Hepatocyte (in vitro differentiated cells): ENCODE measurements around the gene FUT1. TPM values are rescaled to one million over a fixed set of nuclear protein-coding genes. Genes with fewer than 3 reads are reported as not detected.
A peak's percentile ranks its signal among the peaks of the same experiment; 100 is the strongest.

ENCODE experiments used
- DNase-seq: peaks from one replicate; pipeline ENCODE4 v3.0.0-alpha.2; 2016; ENCODE audit warnings: low spot score
- H2AFZ ChIP-seq: fragments of 200-600 bp; sonication (generic); 2 replicates; pipeline ENCODE4 v1.6.0; 2016; ENCODE audit warnings: antibody characterized with exemption, mild to moderate bottlenecking
- H3K27ac ChIP-seq: fragments of 200-600 bp; sonication (generic); 2 replicates; pipeline ENCODE4 v1.5.1; 2016; ENCODE audit warnings: mild to moderate bottlenecking
- H3K27me3 ChIP-seq: fragments of 200-600 bp; sonication (generic); 2 replicates; pipeline ENCODE4 v1.6.1; 2016
- H3K36me3 ChIP-seq: fragments of 200-600 bp; sonication (generic); replicated peaks from 2 replicates; pipeline ENCODE4 v1.5.1; 2016; ENCODE audit warnings: low read depth; ENCODE audit not compliant: insufficient read depth
- H3K4me1 ChIP-seq: fragments of 200-600 bp; sonication (generic); 2 replicates; pipeline ENCODE4 v1.5.1; 2016; ENCODE audit warnings: mild to moderate bottlenecking, moderate library complexity; ENCODE audit not compliant: insufficient read depth
- H3K4me2 ChIP-seq: fragments of 200-600 bp; sonication (generic); 2 replicates; pipeline ENCODE4 v1.6.0; 2016
- H3K4me3 ChIP-seq: fragments of 200-600 bp; sonication (generic); 2 replicates; pipeline ENCODE4 v1.5.1; 2016; ENCODE audit warnings: mild to moderate bottlenecking
- H3K79me2 ChIP-seq: fragments of 200-600 bp; sonication (generic); 2 replicates; pipeline ENCODE4 v1.6.0; 2017; ENCODE audit warnings: mild to moderate bottlenecking
- H3K9me2 ChIP-seq: fragments of 200-600 bp; sonication (generic); replicated peaks from 2 replicates; pipeline ENCODE4 v1.6.0; 2017; ENCODE audit warnings: mild to moderate bottlenecking; ENCODE audit not compliant: insufficient read depth
- H3K9me3 ChIP-seq: fragments of 200-600 bp; sonication (generic); 2 replicates; pipeline ENCODE4 v1.5.1; 2016; ENCODE audit warnings: low read depth, mild to moderate bottlenecking
- H4K20me1 ChIP-seq: fragments of 200-600 bp; sonication (generic); 2 replicates; pipeline ENCODE4 v1.6.0; 2016; ENCODE audit warnings: mild to moderate bottlenecking; ENCODE audit not compliant: insufficient read depth, poor library complexity, severe bottlenecking
- EZH2 ChIP-seq: fragments of 200-600 bp; sonication (generic); IDR thresholded peaks from 2 replicates; pipeline ENCODE4 v1.6.1; 2016; ENCODE audit warnings: antibody characterized with exemption, mild to moderate bottlenecking, borderline replicate concordance
- EZH2phosphoT487 ChIP-seq: fragments of 200-600 bp; sonication (generic); IDR thresholded peaks from one replicate; pipeline ENCODE4 v1.6.1; 2018; ENCODE audit warnings: antibody characterized with exemption, mild to moderate bottlenecking, low read depth, moderate library complexity; ENCODE audit not compliant: unreplicated experiment, severe bottlenecking
- WGBS: methylation state at CpG from one replicate; pipeline ENCODE4 v1.1.6; 2016; ENCODE audit warnings: low lambda C conversion rate; ENCODE audit errors: missing lambda C conversion rate; 5-methylcytosine and 5-hydroxymethylcytosine counted together
- polyA plus RNA-seq: library from polyadenylated mRNA; unstranded; fragments of >200 nt; fragmentation: Nextera tagmentation; extraction: Ambion mirVana; gene quantifications from 2 replicates; pipeline ENCODE4 v1.2.1, GENCODE V29; 2016
- total RNA-seq: library from RNA; depleted of rRNA; stranded (reverse); fragments of >200 nt; gene quantifications from 2 replicates; pipeline ENCODE4 v1.2.3, GENCODE V29; 2014
- TF ChIP-seq, protein P1 (sequence below): fragments of 200-600 bp; sonication (generic); IDR thresholded peaks from 2 replicates; pipeline ENCODE4 v1.5.1; 2016; ENCODE audit warnings: antibody characterized with exemption, mild to moderate bottlenecking; ENCODE audit not compliant: poor library complexity

The FUT1 gene
- total and polyA plus RNA-seq, 2 experiments from 2014 or later, result 2.4 to 4.3 TPM

GRCh38 chr19:48755084-48755641 lies 2.7 kb upstream of the FUT1 start, which contains the start of gene FGF21:
TSS of gene FGF21 (plus strand) at chr19:48755524. CDS start at chr19:48756237, 713 bp downstream.
- H3K36me3 ChIP-seq, result no peaks in the 10 kb centered on the region
- H3K27me3 ChIP-seq, result peaks cover 11% of the 10 kb centered on the region
- H3K79me2 ChIP-seq, result no peaks in the 10 kb centered on the region
- 92% methylated on average over 4 of the region's 4 CpGs for whole genome bisulfite sequencing
- H3K4me2 ChIP-seq, result no peak within 1 kb of the TSS
- no peak for DNase-seq
- no peaks in the 10 kb centered on the region for H3K9me3 ChIP-seq
- no peaks in the 10 kb centered on the region for H4K20me1 ChIP-seq
- no peak within 1 kb of the TSS for H3K4me3 ChIP-seq
- no peak within 1 kb of the TSS for H3K27ac ChIP-seq
- TF ChIP-seq, protein P1, sequence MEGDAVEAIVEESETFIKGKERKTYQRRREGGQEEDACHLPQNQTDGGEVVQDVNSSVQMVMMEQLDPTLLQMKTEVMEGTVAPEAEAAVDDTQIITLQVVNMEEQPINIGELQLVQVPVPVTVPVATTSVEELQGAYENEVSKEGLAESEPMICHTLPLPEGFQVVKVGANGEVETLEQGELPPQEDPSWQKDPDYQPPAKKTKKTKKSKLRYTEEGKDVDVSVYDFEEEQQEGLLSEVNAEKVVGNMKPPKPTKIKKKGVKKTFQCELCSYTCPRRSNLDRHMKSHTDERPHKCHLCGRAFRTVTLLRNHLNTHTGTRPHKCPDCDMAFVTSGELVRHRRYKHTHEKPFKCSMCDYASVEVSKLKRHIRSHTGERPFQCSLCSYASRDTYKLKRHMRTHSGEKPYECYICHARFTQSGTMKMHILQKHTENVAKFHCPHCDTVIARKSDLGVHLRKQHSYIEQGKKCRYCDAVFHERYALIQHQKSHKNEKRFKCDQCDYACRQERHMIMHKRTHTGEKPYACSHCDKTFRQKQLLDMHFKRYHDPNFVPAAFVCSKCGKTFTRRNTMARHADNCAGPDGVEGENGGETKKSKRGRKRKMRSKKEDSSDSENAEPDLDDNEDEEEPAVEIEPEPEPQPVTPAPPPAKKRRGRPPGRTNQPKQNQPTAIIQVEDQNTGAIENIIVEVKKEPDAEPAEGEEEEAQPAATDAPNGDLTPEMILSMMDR, result no peak
- TF ChIP-seq EZH2phosphoT487 (no peak), EZH2 (no peak)
- H3K4me1 ChIP-seq, result peaks cover 7% of the 10 kb centered on the region
- no peaks in the 10 kb centered on the region for H3K9me2 ChIP-seq
- no peak within 1 kb of the TSS for H2AFZ ChIP-seq

GRCh38 chr19:48751845-48752495 lies 471 bp downstream of the FUT1 start:
- Histone ChIP-seq H3K4me1 (peaks cover 7% of the 10 kb centered on the region), H2AFZ (peak overlapping the region; percentile 49), H3K9me2 (no peaks in the 10 kb centered on the region), H3K36me3 (no peaks in the 10 kb centered on the region), H3K4me2 (peak overlapping the region; percentile 87), H3K27ac (peak overlapping the region; percentile 39), H3K27me3 (peaks cover 11% of the 10 kb centered on the region), H3K79me2 (no peaks in the 10 kb centered on the region), H3K9me3 (no peaks in the 10 kb centered on the region), H3K4me3 (peak overlapping the region; percentile 28), H4K20me1 (no peaks in the 10 kb centered on the region)
- no peak for TF ChIP-seq EZH2
- TF ChIP-seq, protein P1, result no peak
- TF ChIP-seq EZH2phosphoT487, result no peak
- WGBS, result 23% methylated on average over 20 of the region's 20 CpGs
- no peak for DNase-seq

DNA sequence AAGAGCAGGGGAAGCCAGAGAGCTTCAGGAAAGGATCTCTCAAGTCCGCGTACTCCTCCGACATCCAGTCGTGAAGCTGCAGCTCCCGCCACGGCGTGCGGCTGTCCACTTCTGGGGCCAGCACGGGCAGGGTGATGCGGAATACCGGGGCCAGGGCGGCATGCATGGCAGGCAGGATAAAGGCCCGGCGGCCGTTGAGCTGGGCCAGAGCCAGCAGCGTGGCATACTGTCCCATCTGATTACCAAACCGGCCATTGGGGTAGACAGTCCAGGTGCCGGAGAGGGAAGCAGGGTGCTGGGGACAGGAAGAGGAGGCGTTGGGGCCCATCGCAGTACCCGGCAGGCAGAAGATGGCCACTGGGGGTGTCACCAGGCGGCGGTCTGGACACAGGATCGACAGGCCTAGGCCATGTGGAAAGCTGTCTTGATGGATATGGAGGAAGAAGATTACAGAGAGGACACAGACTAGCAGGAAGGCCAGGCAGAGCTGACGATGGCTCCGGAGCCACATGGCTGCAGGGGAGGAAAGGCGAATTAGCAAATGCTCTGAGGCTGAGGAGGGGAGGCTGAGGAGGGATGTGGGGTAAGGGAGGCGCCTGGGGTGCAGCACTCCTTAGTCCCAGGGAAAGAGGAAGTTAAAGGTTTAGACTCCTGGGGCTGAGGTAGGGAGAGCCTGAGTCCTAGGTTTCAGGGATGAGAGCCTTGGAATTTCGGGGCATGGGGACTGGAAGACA lies 1.5 kb downstream of the FUT1 start:
- H3K36me3 ChIP-seq, result no peaks in the 10 kb centered on the region
- WGBS, result 95% methylated on average over 29 of the region's 29 CpGs
- no peak overlapping the region for H3K27ac ChIP-seq
- H4K20me1 ChIP-seq, result no peaks in the 10 kb centered on the region
- no peaks in the 10 kb centered on the region for H3K9me2 ChIP-seq
- TF ChIP-seq, protein P1, result no peak
- no peak for TF ChIP-seq EZH2
- no peak for TF ChIP-seq EZH2phosphoT487
- H3K4me3 ChIP-seq, result no peak overlapping the region
- no peaks in the 10 kb centered on the region for H3K79me2 ChIP-seq
- H3K4me1 ChIP-seq, result peaks cover 7% of the 10 kb centered on the region
- no peaks in the 10 kb centered on the region for H3K9me3 ChIP-seq
- H3K4me2 ChIP-seq, result no peak overlapping the region
- no peak overlapping the region for H2AFZ ChIP-seq
- no peak for DNase-seq
- peaks cover 11% of the 10 kb centered on the region for H3K27me3 ChIP-seq
